Kidney epithelial cell (primary cell): ENCODE results near the gene MMP24. TPM values are rescaled to one million over a fixed set of nuclear protein-coding genes. Genes with fewer than 3 reads are reported as not detected.
A peak's percentile ranks its signal among the peaks of the same experiment; 100 is the strongest.

Experiments used
- DNase-seq: peaks from one replicate; pipeline ENCODE4 v3.0.0-alpha.2; 2010; ENCODE audit warnings: low read depth
- H3K27me3 ChIP-seq: 2 replicates; pipeline ENCODE4 v1.6.0; 2011; ENCODE audit warnings: low read length; ENCODE audit not compliant: control insufficient read depth, insufficient read depth
- H3K36me3 ChIP-seq: 2 replicates; pipeline ENCODE4 v1.5.1; 2011; ENCODE audit warnings: low read length; ENCODE audit not compliant: control insufficient read depth, insufficient read depth
- H3K4me3 ChIP-seq: 2 replicates; pipeline ENCODE4 v1.5.1; 2011; ENCODE audit warnings: low read depth, mild to moderate bottlenecking, control low read depth, low read length
- CTCF ChIP-seq: IDR thresholded peaks from 2 replicates; pipeline ENCODE4 v1.5.1; 2011; ENCODE audit warnings: mild to moderate bottlenecking, moderate library complexity, low read length, control low read depth, inconsistent platforms; ENCODE audit not compliant: insufficient read depth, poor library complexity, severe bottlenecking
- total RNA-seq: library from RNA; depleted of rRNA; stranded (reverse); fragments of >200 nt; gene quantifications from 2 replicates; pipeline ENCODE4 v1.2.3, GENCODE V29; 2015

MMP24 gene
- total RNA-seq, 1 donor from 2014 or later = 6.9 TPM

GRCh38 chr20:35226884-35227681, 593 bp downstream of the MMP24 start:
- Histone ChIP-seq H3K27me3 (peaks cover 4% of the 10 kb centered on the region), H3K4me3 (peak overlapping the region; percentile 25), H3K36me3 (no peaks in the 10 kb centered on the region)
- TF ChIP-seq CTCF = no peak
- no peak for DNase-seq

- Histone ChIP-seq H3K4me3 (no peak overlapping the region), H3K36me3 (no peaks in the 10 kb centered on the region), H3K27me3 (no peaks in the 10 kb centered on the region)
- peak; percentile 38 for DNase-seq
- TF ChIP-seq CTCF = no peak
Measured at GRCh38 chr20:35232575-35232974, 6.1 kb downstream of the MMP24 start.

- no peaks in the 10 kb centered on the region for H3K36me3 ChIP-seq
- DNase-seq = no peak
- no peak for TF ChIP-seq CTCF
- H3K4me3 ChIP-seq = no peak overlapping the region
- H3K27me3 ChIP-seq = no peaks in the 10 kb centered on the region
Measured at GRCh38 chr20:35235881-35236280, 9.4 kb downstream of the MMP24 start.

GRCh38 chr20:35237486-35237885, 11.0 kb downstream of the MMP24 start:
- no peak overlapping the region for H3K4me3 ChIP-seq
- no peak for TF ChIP-seq CTCF
- no peaks in the 10 kb centered on the region for H3K36me3 ChIP-seq
- H3K27me3 ChIP-seq = no peaks in the 10 kb centered on the region
- DNase-seq = no peak

- no peak overlapping the region for H3K4me3 ChIP-seq
- H3K27me3 ChIP-seq = no peaks in the 10 kb centered on the region
- DNase-seq = no peak
- TF ChIP-seq CTCF = no peak
- H3K36me3 ChIP-seq = no peaks in the 10 kb centered on the region
Measured at GRCh38 chr20:35238170-35238569, 11.7 kb downstream of the MMP24 start.

GRCh38 chr20:35238735-35239134, 12.2 kb downstream of the MMP24 start:
- Histone ChIP-seq H3K36me3 (no peaks in the 10 kb centered on the region), H3K4me3 (no peak overlapping the region), H3K27me3 (no peaks in the 10 kb centered on the region)
- DNase-seq = no peak
- TF ChIP-seq CTCF = no peak
